NT2/D1 (cell line): Measurements from ENCODE around the gene SOHLH2.

ENCODE experiments used
- SUZ12 ChIP-seq: IDR thresholded peaks from 2 replicates; pipeline ENCODE4 v1.6.1; 2011; ENCODE audit not compliant: insufficient read length, insufficient read depth; ENCODE audit errors: extremely low read depth
- YY1 ChIP-seq: IDR thresholded peaks from 2 replicates; pipeline ENCODE4 v1.6.1; 2011; ENCODE audit not compliant: insufficient read length, insufficient read depth

DNA sequence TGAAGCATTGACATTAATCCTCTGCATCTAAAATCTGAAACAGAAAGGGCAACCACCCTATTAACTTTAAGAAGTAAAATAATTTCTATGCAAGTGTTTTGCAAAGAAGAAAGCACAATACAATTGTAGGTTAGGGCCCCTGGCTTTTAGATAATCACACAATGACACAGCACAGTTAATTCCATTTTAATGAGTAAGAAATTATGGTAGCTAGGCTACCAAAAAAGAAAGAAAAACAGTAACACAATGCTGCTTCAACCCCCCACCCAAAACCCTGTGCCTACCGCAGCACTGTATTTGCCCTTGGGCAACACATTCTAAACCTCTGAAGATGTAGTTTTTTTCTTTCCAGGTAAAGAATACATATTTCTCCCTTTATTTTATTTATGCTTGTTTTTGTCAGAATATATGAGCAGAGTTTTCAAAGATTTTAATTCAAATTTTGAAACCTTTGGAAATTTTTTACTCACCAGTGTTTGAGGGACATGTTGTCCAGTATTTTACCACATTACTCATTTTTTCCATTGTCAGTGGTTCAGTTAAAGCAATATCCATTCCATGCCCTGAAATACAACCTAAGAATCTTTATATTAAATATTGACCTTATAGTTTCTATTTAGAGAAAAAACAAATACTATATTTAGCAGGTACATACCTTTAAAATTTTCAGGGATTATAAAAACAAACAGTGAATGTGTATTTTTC is 21.1 kb downstream of the SOHLH2 start:
- TF ChIP-seq YY1 (no peak), SUZ12 (no peak)
